ENCODE data around the gene YY1.

GRCh38 chr14:100325958-100326357 is 87.0 kb downstream of the YY1 start:
- TF ChIP-seq CTCF (IDR thresholded peaks at IDR 0.05) (no peak), POLR2A (IDR thresholded peaks at IDR 0.05) (no peak)

Data from thyroid gland (tissue), 4 donors.